Body of pancreas (tissue), 4 donors: ENCODE data around the gene DTNBP1. TPM values are rescaled to one million over a fixed set of nuclear protein-coding genes. Genes with fewer than 3 reads are reported as not detected.
A peak's percentile ranks its signal among the peaks of the same experiment; 100 is the strongest.

Experiments
- ATAC-seq: fragments of 150-250 bp; one replicate; pipeline ENCODE4 v1.9.1; 2016
- DNase-seq, 4 donors: peaks; one replicate each; pipeline ENCODE4 v3.0.0-alpha.2; 2019
- H3K27ac ChIP-seq, 4 donors: fragments of 200-600 bp; sonication (generic); 1 replicate in 3 of 4; 2 replicates in 1 of 4; pipeline versions ENCODE4 v1.5.1 to v1.6.1; 2016 to 2019; ENCODE audit warnings: mild to moderate bottlenecking in 1 of 4, mixed read lengths in 1 of 4, moderate library complexity in 1 of 4
- H3K27me3 ChIP-seq, 2 donors: fragments of 200-600 bp; sonication (generic); one replicate each; pipeline ENCODE4 v1.6.0; 2016; ENCODE audit warnings: mild to moderate bottlenecking in 1 of 2
- H3K36me3 ChIP-seq, 2 donors: fragments of 200-600 bp; sonication (generic); replicated peaks in 1 of 2; 2 replicates each; pipeline ENCODE4 v1.5.1; 2016; ENCODE audit warnings: low read depth in 2 of 2; ENCODE audit not compliant: insufficient read depth in 1 of 2
- H3K4me1 ChIP-seq: fragments of 200-600 bp; sonication (generic); one replicate; pipeline ENCODE4 v1.6.0; 2016
- H3K4me3 ChIP-seq, 2 donors: fragments of 200-600 bp; sonication (generic); 1 replicate in 1 of 2; 2 replicates in 1 of 2; pipeline ENCODE4 v1.5.1; 2016 to 2019
- H3K9me3 ChIP-seq, 3 donors: fragments of 200-600 bp; sonication (generic); 1 replicate in 2 of 3; 2 replicates in 1 of 3; pipeline ENCODE4 v1.5.1; 2016
- CTCF ChIP-seq, 7 experiments: fragments of 450-650 bp in 4 of 7; fragments of 200-600 bp in 3 of 7; sonication (generic) in 3 of 7; IDR thresholded peaks; one replicate each; pipeline ENCODE4 v1.5.1; 2016 to 2019; ENCODE audit warnings: antibody characterized with exemption in 7 of 7
- POLR2A ChIP-seq, 3 donors: fragments of 450-650 bp; IDR thresholded peaks; one replicate each; pipeline ENCODE4 v1.6.1; 2016; ENCODE audit warnings: antibody characterized with exemption in 3 of 3, mild to moderate bottlenecking in 2 of 3
- WGBS, 2 donors: methylation state at CpG; one replicate each; pipeline ENCODE4 v1.1.5; 2017; 5-methylcytosine and 5-hydroxymethylcytosine counted together
- intact Hi-C: fragments of 100-400 bp; cut with DNase I; formaldehyde crosslinking; loops from one replicate; pipeline ENCODE4 v1.15.1; 2023
- total RNA-seq, 2 donors: library from RNA; depleted of rRNA; stranded (reverse); fragments of >200 nt; gene quantifications; one replicate each; pipeline ENCODE4 v1.1.0, GENCODE V29; 2016

Gene DTNBP1
- total RNA-seq, 2 donors from 2014 or later = 3.3 to 5.2 TPM

GRCh38 chr6:15487262-15487661 is 175.6 kb downstream of the DTNBP1 start:
- intact Hi-C loops = no loop called here
- no peaks in the 10 kb centered on the region for H3K27me3 ChIP-seq
- WGBS, 2 donors = 91 to 97% methylated on average over 12 to 13 of the region's 13 CpGs

GRCh38 chr6:15485936-15486335 is 176.9 kb downstream of the DTNBP1 start:
- 75 to 83% methylated on average over 2 of the region's 2 CpGs for WGBS, 2 donors
- ATAC-seq = no peak
- no peaks in the 10 kb centered on the region for H3K4me1 ChIP-seq
- H3K36me3 ChIP-seq = peaks cover 0 to 6% of the 10 kb centered on the region in 2 donors
- no peaks in the 10 kb centered on the region for H3K9me3 ChIP-seq
- TF ChIP-seq POLR2A (IDR thresholded peaks at IDR 0.05) (no peak), CTCF (IDR thresholded peaks at IDR 0.05) (no peak)
- H3K27ac ChIP-seq = no peak overlapping the region
- intact Hi-C loops = no loop called here
- H3K4me3 ChIP-seq = no peak overlapping the region
- H3K27me3 ChIP-seq = no peaks in the 10 kb centered on the region
- no peak for DNase-seq

More at GRCh38 chr6:15487262-15487661, 175.6 kb downstream of the DTNBP1 start:
- ATAC-seq (no peak), DNase-seq (no peak)
- Histone ChIP-seq H3K27ac (no peak overlapping the region), H3K4me1 (no peaks in the 10 kb centered on the region), H3K9me3 (no peaks in the 10 kb centered on the region), H3K4me3 (no peak overlapping the region), H3K36me3 (peaks cover 0 to 6% of the 10 kb centered on the region in 2 donors)
- TF ChIP-seq POLR2A (IDR thresholded peaks at IDR 0.05) (no peak), CTCF (IDR thresholded peaks at IDR 0.05) (no peak)

- H3K4me1 ChIP-seq = no peaks in the 10 kb centered on the region
- H3K4me3 ChIP-seq = no peak overlapping the region
- DNase-seq (no peak), ATAC-seq (no peak)
- intact Hi-C loops = no loop called here
- H3K27me3 ChIP-seq = no peaks in the 10 kb centered on the region
- H3K9me3 ChIP-seq = no peaks in the 10 kb centered on the region
- peaks cover 0 to 6% of the 10 kb centered on the region in 2 donors for H3K36me3 ChIP-seq
- TF ChIP-seq CTCF (IDR thresholded peaks at IDR 0.05) (no peak), POLR2A (IDR thresholded peaks at IDR 0.05) (no peak)
- WGBS, 2 donors = 87 to 90% methylated on average over 4 of the region's 4 CpGs
- no peak overlapping the region for H3K27ac ChIP-seq
Measured at GRCh38 chr6:15484821-15485220, 178.0 kb downstream of the DTNBP1 start.

- intact Hi-C loops = no loop called here
- H3K4me1 ChIP-seq = no peaks in the 10 kb centered on the region
- H3K27ac ChIP-seq = no peak overlapping the region
- TF ChIP-seq POLR2A (IDR thresholded peaks at IDR 0.05) = no peak
- no peak for TF ChIP-seq CTCF (IDR thresholded peaks at IDR 0.05)
- H3K9me3 ChIP-seq = no peaks in the 10 kb centered on the region
- ATAC-seq = no peak
- no peak overlapping the region for H3K4me3 ChIP-seq
- no peaks in the 10 kb centered on the region for H3K27me3 ChIP-seq
- 32 to 48% methylated on average over 3 of the region's 3 CpGs for WGBS, 2 donors
- DNase-seq = peak in 1 of 4 donors; percentile 26
- peaks cover 0 to 6% of the 10 kb centered on the region in 2 donors for H3K36me3 ChIP-seq
Measured at GRCh38 chr6:15484140-15484539, 178.7 kb downstream of the DTNBP1 start.

- Histone ChIP-seq H3K4me3 (no peak overlapping the region), H3K27ac (no peak overlapping the region), H3K36me3 (peaks cover 0 to 3% of the 10 kb centered on the region in 2 donors), H3K4me1 (no peaks in the 10 kb centered on the region), H3K27me3 (no peaks in the 10 kb centered on the region), H3K9me3 (no peaks in the 10 kb centered on the region)
- no peak for ATAC-seq
- DNase-seq = no peak
- intact Hi-C loops = no loop called here
- TF ChIP-seq POLR2A (IDR thresholded peaks at IDR 0.05) (no peak), CTCF (IDR thresholded peaks at IDR 0.05) (no peak)
- WGBS, 2 donors = 95% methylated on average over 1 of the region's 1 CpG
Measured at GRCh38 chr6:15483060-15483459, 179.8 kb downstream of the DTNBP1 start.
